ENCODE data around the gene CDKN2B-AS1.

The CDKN2B-AS1 gene

DNA sequence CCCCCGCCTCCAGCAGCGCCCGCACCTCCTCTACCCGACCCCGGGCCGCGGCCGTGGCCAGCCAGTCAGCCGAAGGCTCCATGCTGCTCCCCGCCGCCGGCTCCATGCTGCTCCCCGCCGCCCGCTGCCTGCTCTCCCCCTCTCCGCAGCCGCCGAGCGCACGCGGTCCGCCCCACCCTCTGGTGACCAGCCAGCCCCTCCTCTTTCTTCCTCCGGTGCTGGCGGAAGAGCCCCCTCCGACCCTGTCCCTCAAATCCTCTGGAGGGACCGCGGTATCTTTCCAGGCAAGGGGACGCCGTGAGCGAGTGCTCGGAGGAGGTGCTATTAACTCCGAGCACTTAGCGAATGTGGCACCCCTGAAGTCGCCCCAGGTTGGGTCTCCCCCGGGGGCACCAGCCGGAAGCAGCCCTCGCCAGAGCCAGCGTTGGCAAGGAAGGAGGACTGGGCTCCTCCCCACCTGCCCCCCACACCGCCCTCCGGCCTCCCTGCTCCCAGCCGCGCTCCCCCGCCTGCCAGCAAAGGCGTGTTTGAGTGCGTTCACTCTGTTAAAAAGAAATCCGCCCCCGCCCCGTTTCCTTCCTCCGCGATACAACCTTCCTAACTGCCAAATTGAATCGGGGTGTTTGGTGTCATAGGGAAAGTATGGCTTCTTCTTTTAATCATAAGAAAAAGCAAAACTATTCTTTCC, 19.7 kb upstream of the CDKN2B-AS1 start:
- H3K4ac ChIP-seq (ENCODE audit: low read length): no peak overlapping the region
- H3K23ac ChIP-seq (ENCODE audit: low read depth, low read length, poor library complexity): peak overlapping the region; percentile 31
- peak; percentile 72 for DNase-seq (ENCODE audit: low spot score)
- no peak overlapping the region for H4K91ac ChIP-seq (ENCODE audit: low read depth, low read length, poor library complexity)
- H2BK5ac ChIP-seq (ENCODE audit: low read length): no peak overlapping the region
- no peak overlapping the region for H3K27ac ChIP-seq (replicated peaks; ENCODE audit: low read length)
- H3K18ac ChIP-seq (ENCODE audit: low read length): peak overlapping the region; percentile 88
- H2AFZ ChIP-seq (ENCODE audit: low read length): peak overlapping the region; percentile 95
- H3K36me3 ChIP-seq (replicated peaks in 1 of 2; ENCODE audit: control insufficient read depth in 2 of 2, insufficient read depth in 2 of 2, low read length in 2 of 2): no peaks in the 10 kb centered on the region
- H3K9ac ChIP-seq (ENCODE audit: low read depth, low read length, poor library complexity): peak overlapping the region; percentile 35
- peaks cover 0 to 5% of the 10 kb centered on the region in 2 donors for H3K9me3 ChIP-seq (replicated peaks in 1 of 2; ENCODE audit: control insufficient read depth in 2 of 2, insufficient read depth in 1 of 2, low read depth in 1 of 2, low read length in 2 of 2)
- no peaks in the 10 kb centered on the region for H3K79me1 ChIP-seq (ENCODE audit: low read depth, low read length)
- no peak overlapping the region for H2BK120ac ChIP-seq (ENCODE audit: low read depth, low read length)
- H3K4me2 ChIP-seq (ENCODE audit: insufficient read depth, low read length, poor library complexity, severe bottlenecking): peak overlapping the region; percentile 90
- H4K8ac ChIP-seq (ENCODE audit: low read depth, low read length): no peak overlapping the region
- H3K27me3 ChIP-seq (ENCODE audit: control insufficient read depth in 3 of 3, insufficient read depth in 3 of 3, low read depth in 1 of 3, low read length in 3 of 3): peaks cover 19 to 98% (median 70%) of the 10 kb centered on the region in 3 experiments
- no peak overlapping the region for H2AK5ac ChIP-seq (ENCODE audit: low read depth, low read length)
- H2BK12ac ChIP-seq (ENCODE audit: low read length): peak overlapping the region; percentile 48
- peak overlapping the region; percentile 29 to 79 for H3K4me3 ChIP-seq (ENCODE audit: low read length in 2 of 2)
- no peaks in the 10 kb centered on the region for H3K4me1 ChIP-seq (ENCODE audit: control insufficient read depth in 2 of 2, insufficient read depth in 1 of 2, low read depth in 1 of 2, low read length in 2 of 2)
- H3K14ac ChIP-seq (ENCODE audit: low read length): no peak overlapping the region
- WGBS, 2 donors (ENCODE audit: extremely low coverage in 2 of 2, insufficient read length in 2 of 2, insufficient replicate concordance in 1 of 2): no CpG with 5 or more reads among the region's 51 CpGs
- peak overlapping the region; percentile 3 for H2BK15ac ChIP-seq (ENCODE audit: low read length)

DNA sequence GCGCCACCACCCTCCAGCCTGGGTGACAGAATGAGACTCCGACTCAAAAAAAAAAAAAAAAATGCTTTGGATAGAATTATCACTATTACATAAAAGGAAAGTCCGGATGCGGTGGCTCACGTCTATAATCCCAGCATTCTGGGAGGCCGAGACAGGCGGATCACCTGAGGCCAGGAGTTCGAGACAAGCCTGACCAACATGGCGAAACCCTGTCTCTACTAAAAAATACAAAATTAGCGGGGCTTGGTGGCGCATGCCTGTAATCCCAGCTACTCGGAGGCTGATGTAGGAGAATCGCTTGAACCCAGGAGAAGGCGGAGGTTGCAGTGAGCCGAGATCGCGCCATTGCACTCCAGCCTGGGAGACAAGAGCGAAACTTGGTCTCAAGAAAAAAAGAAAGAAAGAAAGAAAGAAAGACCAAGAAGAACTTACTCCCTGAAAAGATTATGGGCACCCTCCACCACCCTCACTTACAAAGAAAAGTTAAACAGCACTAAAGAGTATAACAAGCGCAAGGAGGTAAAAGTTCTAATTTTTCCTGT, 18.2 kb upstream of the CDKN2B-AS1 start:
- Histone ChIP-seq H3K23ac (ENCODE audit: low read depth, low read length, poor library complexity) (no peak overlapping the region), H4K91ac (ENCODE audit: low read depth, low read length, poor library complexity) (no peak overlapping the region), H3K9me3 (replicated peaks in 1 of 2; ENCODE audit: control insufficient read depth in 2 of 2, insufficient read depth in 1 of 2, low read depth in 1 of 2, low read length in 2 of 2) (no peaks in the 10 kb centered on the region), H2AFZ (ENCODE audit: low read length) (no peak overlapping the region), H2AK5ac (ENCODE audit: low read depth, low read length) (no peak overlapping the region), H3K4me1 (ENCODE audit: control insufficient read depth in 2 of 2, insufficient read depth in 1 of 2, low read depth in 1 of 2, low read length in 2 of 2) (no peaks in the 10 kb centered on the region), H4K8ac (ENCODE audit: low read depth, low read length) (no peak overlapping the region), H3K4ac (ENCODE audit: low read length) (no peak overlapping the region), H3K14ac (ENCODE audit: low read length) (no peak overlapping the region), H2BK15ac (ENCODE audit: low read length) (no peak overlapping the region), H3K18ac (ENCODE audit: low read length) (no peak overlapping the region), H3K36me3 (replicated peaks in 1 of 2; ENCODE audit: control insufficient read depth in 2 of 2, insufficient read depth in 2 of 2, low read length in 2 of 2) (no peaks in the 10 kb centered on the region), H3K4me2 (ENCODE audit: insufficient read depth, low read length, poor library complexity, severe bottlenecking) (no peak overlapping the region), H2BK5ac (ENCODE audit: low read length) (no peak overlapping the region), H3K27ac (replicated peaks; ENCODE audit: low read length) (no peak overlapping the region), H3K4me3 (ENCODE audit: low read length in 2 of 2) (no peak overlapping the region), H2BK12ac (ENCODE audit: low read length) (no peak overlapping the region), H3K27me3 (ENCODE audit: control insufficient read depth in 3 of 3, insufficient read depth in 3 of 3, low read depth in 1 of 3, low read length in 3 of 3) (peaks cover 9 to 93% (median 57%) of the 10 kb centered on the region in 3 experiments), H3K9ac (ENCODE audit: low read depth, low read length, poor library complexity) (no peak overlapping the region), H2BK120ac (ENCODE audit: low read depth, low read length) (no peak overlapping the region), H3K79me1 (ENCODE audit: low read depth, low read length) (no peaks in the 10 kb centered on the region)
- DNase-seq (ENCODE audit: low spot score): no peak
- no CpG with 5 or more reads among the region's 19 CpGs for WGBS, 2 donors (ENCODE audit: extremely low coverage in 2 of 2, insufficient read length in 2 of 2, insufficient replicate concordance in 1 of 2)

DNA sequence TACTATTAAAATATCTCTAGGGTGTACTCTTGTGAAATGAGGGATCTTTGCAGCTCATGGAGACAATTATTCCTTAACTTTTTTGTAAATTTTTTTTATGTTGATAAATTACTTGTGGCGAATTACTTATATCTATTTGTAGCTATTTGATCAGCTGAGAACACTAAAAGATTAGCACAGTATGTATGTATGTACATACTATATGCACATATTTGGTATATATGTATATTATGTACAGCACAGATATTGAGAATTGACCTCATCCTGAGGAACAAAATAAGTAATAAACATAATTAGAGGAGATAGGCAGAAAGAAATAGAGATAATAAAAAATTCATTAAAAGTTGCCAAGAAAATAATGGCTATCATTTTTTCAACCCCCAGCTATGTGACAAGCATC, 12.2 kb upstream of the CDKN2B-AS1 start:
- H3K4me3 ChIP-seq (ENCODE audit: low read length in 2 of 2): no peak overlapping the region
- no CpG with 5 or more reads among the region's 1 CpG for WGBS, 2 donors (ENCODE audit: extremely low coverage in 2 of 2, insufficient read length in 2 of 2, insufficient replicate concordance in 1 of 2)
- no peak overlapping the region for H2BK12ac ChIP-seq (ENCODE audit: low read length)
- H3K27me3 ChIP-seq (ENCODE audit: control insufficient read depth in 3 of 3, insufficient read depth in 3 of 3, low read depth in 1 of 3, low read length in 3 of 3): peaks cover 0 to 89% (median 15%) of the 10 kb centered on the region in 3 experiments
- H3K27ac ChIP-seq (replicated peaks; ENCODE audit: low read length): no peak overlapping the region
- H2BK5ac ChIP-seq (ENCODE audit: low read length): no peak overlapping the region
- H3K9ac ChIP-seq (ENCODE audit: low read depth, low read length, poor library complexity): no peak overlapping the region
- H4K8ac ChIP-seq (ENCODE audit: low read depth, low read length): no peak overlapping the region
- no peak overlapping the region for H2AFZ ChIP-seq (ENCODE audit: low read length)
- no peak overlapping the region for H3K4me2 ChIP-seq (ENCODE audit: insufficient read depth, low read length, poor library complexity, severe bottlenecking)
- H3K36me3 ChIP-seq (replicated peaks in 1 of 2; ENCODE audit: control insufficient read depth in 2 of 2, insufficient read depth in 2 of 2, low read length in 2 of 2): no peaks in the 10 kb centered on the region
- H2AK5ac ChIP-seq (ENCODE audit: low read depth, low read length): no peak overlapping the region
- no peaks in the 10 kb centered on the region for H3K9me3 ChIP-seq (replicated peaks in 1 of 2; ENCODE audit: control insufficient read depth in 2 of 2, insufficient read depth in 1 of 2, low read depth in 1 of 2, low read length in 2 of 2)
- no peak overlapping the region for H3K4ac ChIP-seq (ENCODE audit: low read length)
- no peak overlapping the region for H3K18ac ChIP-seq (ENCODE audit: low read length)
- H2BK120ac ChIP-seq (ENCODE audit: low read depth, low read length): no peak overlapping the region
- no peaks in the 10 kb centered on the region for H3K4me1 ChIP-seq (ENCODE audit: control insufficient read depth in 2 of 2, insufficient read depth in 1 of 2, low read depth in 1 of 2, low read length in 2 of 2)
- no peak overlapping the region for H2BK15ac ChIP-seq (ENCODE audit: low read length)
- DNase-seq (ENCODE audit: low spot score): no peak
- no peak overlapping the region for H4K91ac ChIP-seq (ENCODE audit: low read depth, low read length, poor library complexity)
- no peaks in the 10 kb centered on the region for H3K79me1 ChIP-seq (ENCODE audit: low read depth, low read length)
- H3K23ac ChIP-seq (ENCODE audit: low read depth, low read length, poor library complexity): no peak overlapping the region
- no peak overlapping the region for H3K14ac ChIP-seq (ENCODE audit: low read length)

DNA sequence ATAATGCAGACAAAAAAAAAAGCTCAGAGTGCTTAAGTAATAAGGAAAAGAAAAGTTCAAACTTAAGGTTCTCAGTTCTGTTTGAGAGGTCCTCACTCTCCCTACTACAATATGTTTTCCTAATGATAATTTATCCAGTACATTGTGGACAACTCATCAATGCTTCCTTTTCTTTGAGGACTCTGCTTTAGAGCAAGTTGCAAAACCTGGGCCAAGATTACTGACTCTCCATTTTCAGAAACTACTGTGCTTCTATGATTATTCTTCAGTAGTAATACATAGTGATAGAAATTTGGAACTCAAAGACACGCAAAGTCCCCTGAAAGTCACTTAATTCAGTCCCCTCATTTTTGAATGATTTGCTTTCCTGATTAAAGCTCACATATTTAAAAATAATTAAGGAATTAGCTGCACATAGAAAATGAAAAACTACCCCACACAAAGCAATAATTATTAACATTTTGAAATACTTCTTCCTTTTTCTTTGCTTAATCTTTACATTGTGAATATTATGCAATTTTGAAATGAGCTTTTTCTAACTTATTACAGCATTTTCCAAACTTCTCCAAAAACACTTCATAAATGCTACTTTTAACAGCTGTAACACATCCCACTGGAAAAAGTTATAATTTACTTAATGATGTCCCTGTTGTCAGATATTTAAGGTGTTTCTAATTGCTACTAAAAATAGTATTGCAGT, 11.6 kb upstream of the CDKN2B-AS1 start:
- Histone ChIP-seq H3K27ac (replicated peaks; ENCODE audit: low read length) (no peak overlapping the region), H2BK120ac (ENCODE audit: low read depth, low read length) (no peak overlapping the region), H2BK5ac (ENCODE audit: low read length) (no peak overlapping the region), H4K8ac (ENCODE audit: low read depth, low read length) (no peak overlapping the region), H3K9ac (ENCODE audit: low read depth, low read length, poor library complexity) (no peak overlapping the region), H3K18ac (ENCODE audit: low read length) (no peak overlapping the region), H3K4me1 (ENCODE audit: control insufficient read depth in 2 of 2, insufficient read depth in 1 of 2, low read depth in 1 of 2, low read length in 2 of 2) (no peaks in the 10 kb centered on the region), H2BK15ac (ENCODE audit: low read length) (no peak overlapping the region), H3K4me3 (ENCODE audit: low read length in 2 of 2) (no peak overlapping the region), H3K36me3 (replicated peaks in 1 of 2; ENCODE audit: control insufficient read depth in 2 of 2, insufficient read depth in 2 of 2, low read length in 2 of 2) (no peaks in the 10 kb centered on the region), H3K4ac (ENCODE audit: low read length) (no peak overlapping the region), H2AK5ac (ENCODE audit: low read depth, low read length) (no peak overlapping the region), H3K23ac (ENCODE audit: low read depth, low read length, poor library complexity) (no peak overlapping the region), H2AFZ (ENCODE audit: low read length) (no peak overlapping the region), H3K79me1 (ENCODE audit: low read depth, low read length) (no peaks in the 10 kb centered on the region), H4K91ac (ENCODE audit: low read depth, low read length, poor library complexity) (no peak overlapping the region), H3K14ac (ENCODE audit: low read length) (no peak overlapping the region), H3K9me3 (replicated peaks in 1 of 2; ENCODE audit: control insufficient read depth in 2 of 2, insufficient read depth in 1 of 2, low read depth in 1 of 2, low read length in 2 of 2) (no peaks in the 10 kb centered on the region), H3K27me3 (ENCODE audit: control insufficient read depth in 3 of 3, insufficient read depth in 3 of 3, low read depth in 1 of 3, low read length in 3 of 3) (peaks cover 0 to 90% (median 13%) of the 10 kb centered on the region in 3 experiments), H3K4me2 (ENCODE audit: insufficient read depth, low read length, poor library complexity, severe bottlenecking) (no peak overlapping the region), H2BK12ac (ENCODE audit: low read length) (no peak overlapping the region)
- WGBS, 2 donors (ENCODE audit: extremely low coverage in 2 of 2, insufficient read length in 2 of 2, insufficient replicate concordance in 1 of 2): no CpG with 5 or more reads among the region's 1 CpG
- no peak for DNase-seq (ENCODE audit: low spot score)
